Measurements from ENCODE around the gene TNFSF4.

DNA sequence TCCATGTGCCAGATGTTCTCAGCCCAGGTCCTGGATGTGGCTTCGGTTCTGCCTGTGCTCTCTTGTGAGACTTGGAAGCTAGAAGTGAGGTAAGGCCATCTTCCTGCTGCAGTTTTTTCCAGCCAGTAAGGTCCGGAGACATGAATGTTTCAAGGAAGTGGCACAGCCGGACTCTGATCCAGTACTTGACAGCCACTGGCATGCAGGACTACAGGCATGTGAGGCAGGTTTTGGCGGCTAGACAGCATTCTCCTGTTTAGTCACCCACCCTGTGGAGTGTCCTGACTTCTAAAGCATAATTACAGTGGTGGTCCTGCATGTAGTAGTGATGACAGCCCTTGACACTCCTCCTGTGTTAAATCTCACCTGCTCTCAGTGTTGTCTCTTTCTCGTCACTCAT, 72.3 kb downstream of the TNFSF4 start:
- TF ChIP-seq, protein P1, sequence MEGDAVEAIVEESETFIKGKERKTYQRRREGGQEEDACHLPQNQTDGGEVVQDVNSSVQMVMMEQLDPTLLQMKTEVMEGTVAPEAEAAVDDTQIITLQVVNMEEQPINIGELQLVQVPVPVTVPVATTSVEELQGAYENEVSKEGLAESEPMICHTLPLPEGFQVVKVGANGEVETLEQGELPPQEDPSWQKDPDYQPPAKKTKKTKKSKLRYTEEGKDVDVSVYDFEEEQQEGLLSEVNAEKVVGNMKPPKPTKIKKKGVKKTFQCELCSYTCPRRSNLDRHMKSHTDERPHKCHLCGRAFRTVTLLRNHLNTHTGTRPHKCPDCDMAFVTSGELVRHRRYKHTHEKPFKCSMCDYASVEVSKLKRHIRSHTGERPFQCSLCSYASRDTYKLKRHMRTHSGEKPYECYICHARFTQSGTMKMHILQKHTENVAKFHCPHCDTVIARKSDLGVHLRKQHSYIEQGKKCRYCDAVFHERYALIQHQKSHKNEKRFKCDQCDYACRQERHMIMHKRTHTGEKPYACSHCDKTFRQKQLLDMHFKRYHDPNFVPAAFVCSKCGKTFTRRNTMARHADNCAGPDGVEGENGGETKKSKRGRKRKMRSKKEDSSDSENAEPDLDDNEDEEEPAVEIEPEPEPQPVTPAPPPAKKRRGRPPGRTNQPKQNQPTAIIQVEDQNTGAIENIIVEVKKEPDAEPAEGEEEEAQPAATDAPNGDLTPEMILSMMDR (IDR thresholded peaks at IDR 0.05) = no peak
- no peak for TF ChIP-seq POLR2A (IDR thresholded peaks at IDR 0.05)

Measured in tibial nerve (tissue), 3 donors.